Measurements from ENCODE around the gene HCRTR1. TPM values are rescaled to one million over a fixed set of nuclear protein-coding genes. Genes with fewer than 3 reads are reported as not detected.

Gene HCRTR1
- total RNA-seq, 4 donors from 2014 or later = 0.40 to 5.6 (median 1.3) TPM

DNA sequence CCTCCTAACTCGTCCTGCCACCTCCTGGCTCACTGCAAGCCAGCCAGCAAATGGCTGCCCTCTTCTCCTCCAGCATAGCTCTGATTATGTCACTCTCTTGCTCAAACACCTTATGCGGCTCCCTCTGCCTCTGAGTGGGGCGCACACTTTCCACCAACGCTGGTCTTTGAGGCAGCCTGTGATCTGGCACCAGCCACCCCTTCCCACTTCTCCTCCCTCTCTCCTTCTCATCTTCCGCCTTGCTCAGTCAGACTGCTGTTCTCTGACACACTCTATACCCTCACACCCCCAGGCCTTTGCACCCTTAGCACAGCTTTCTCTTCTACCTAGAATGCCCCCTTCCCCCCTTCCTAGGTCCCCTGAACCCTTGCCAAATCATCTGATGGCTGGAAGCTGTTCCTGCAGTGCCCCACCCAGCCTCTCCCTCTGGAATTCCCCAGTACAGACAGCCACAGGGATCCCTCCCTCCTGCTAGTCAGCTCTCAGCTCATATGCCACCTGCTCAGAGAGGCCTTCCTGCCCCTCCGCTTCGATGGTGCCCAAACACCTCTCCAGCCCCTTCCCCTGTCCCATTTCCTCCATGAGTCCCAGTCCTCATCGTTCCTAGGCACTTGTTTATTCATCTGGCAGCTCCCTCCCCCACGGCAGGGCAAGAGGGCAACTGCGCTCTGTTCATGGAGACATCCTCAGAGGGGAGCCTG lies 48.9 kb downstream of the HCRTR1 start:
- H3K9me3 ChIP-seq = no peaks in the 10 kb centered on the region
- no peaks in the 10 kb centered on the region for H3K27me3 ChIP-seq
- H3K27ac ChIP-seq = peak overlapping the region; percentile 90 to 95 (median 94)
- WGBS, 2 donors = 40 to 42% methylated on average over 10 of the region's 10 CpGs
- TF ChIP-seq, protein P1, sequence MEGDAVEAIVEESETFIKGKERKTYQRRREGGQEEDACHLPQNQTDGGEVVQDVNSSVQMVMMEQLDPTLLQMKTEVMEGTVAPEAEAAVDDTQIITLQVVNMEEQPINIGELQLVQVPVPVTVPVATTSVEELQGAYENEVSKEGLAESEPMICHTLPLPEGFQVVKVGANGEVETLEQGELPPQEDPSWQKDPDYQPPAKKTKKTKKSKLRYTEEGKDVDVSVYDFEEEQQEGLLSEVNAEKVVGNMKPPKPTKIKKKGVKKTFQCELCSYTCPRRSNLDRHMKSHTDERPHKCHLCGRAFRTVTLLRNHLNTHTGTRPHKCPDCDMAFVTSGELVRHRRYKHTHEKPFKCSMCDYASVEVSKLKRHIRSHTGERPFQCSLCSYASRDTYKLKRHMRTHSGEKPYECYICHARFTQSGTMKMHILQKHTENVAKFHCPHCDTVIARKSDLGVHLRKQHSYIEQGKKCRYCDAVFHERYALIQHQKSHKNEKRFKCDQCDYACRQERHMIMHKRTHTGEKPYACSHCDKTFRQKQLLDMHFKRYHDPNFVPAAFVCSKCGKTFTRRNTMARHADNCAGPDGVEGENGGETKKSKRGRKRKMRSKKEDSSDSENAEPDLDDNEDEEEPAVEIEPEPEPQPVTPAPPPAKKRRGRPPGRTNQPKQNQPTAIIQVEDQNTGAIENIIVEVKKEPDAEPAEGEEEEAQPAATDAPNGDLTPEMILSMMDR (IDR thresholded peaks at IDR 0.05) = peak in 1 of 6 experiments; percentile 22
- TF ChIP-seq POLR2A (IDR thresholded peaks at IDR 0.05) = peak in 1 of 2 donors; percentile 32
- H3K4me3 ChIP-seq (replicated peaks in 1 of 3) = no peak overlapping the region
- DNase-seq = peak; percentile 80 to 82
- intact Hi-C loops (cut with DNase I) = loop anchor here (5.0 to 10.0 kb wide), 2 partner anchors 41 to 298 kb away; no protein-coding TSS in a partner anchor
- H3K4me1 ChIP-seq = peaks cover 53 to 78% of the 10 kb centered on the region in 2 donors
- peaks cover 0 to 1% of the 10 kb centered on the region in 2 donors for H3K36me3 ChIP-seq

DNA sequence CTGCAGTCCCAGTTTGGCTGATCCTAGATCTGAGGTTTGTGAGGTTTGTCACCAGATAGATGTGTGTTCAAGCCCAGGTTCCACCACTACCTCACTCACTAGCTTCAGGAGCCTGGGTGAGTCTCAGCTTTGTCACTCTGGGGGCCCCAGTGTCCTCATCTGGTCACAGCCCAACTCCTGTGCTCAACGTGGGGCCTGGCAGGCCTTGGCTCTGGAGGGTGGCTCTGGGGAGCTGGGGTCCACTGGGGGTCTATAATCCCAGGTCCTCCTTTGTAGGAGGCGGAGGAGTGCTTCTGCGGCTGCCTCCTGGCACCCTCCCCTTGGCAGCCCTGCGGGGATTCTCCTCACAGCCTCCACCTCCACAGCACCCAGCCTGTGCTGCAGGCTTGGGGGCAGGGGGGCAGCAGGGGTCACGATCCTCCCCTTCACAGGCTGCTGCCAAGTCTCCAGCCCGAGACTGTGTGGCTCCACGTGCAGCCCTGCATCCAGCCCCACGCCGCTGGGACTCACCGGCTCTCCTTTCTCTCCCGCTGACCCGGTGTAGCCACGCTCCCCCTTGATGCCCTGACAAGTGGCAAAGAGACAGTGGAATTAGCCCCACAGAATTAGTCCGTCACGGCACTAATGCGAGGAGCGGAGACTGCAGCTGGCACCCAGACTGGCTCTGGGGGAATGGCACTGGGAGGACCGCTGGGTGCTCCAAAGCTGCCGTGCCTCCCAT lies 49.7 kb downstream of the HCRTR1 start:
- peak in 1 of 2 donors; percentile 46 for DNase-seq
- TF ChIP-seq, protein P1 (IDR thresholded peaks at IDR 0.05) = no peak
- TF ChIP-seq POLR2A (IDR thresholded peaks at IDR 0.05) = no peak
- 90 to 92% methylated on average over 13 to 18 of the region's 19 CpGs for WGBS, 2 donors
- H3K27ac ChIP-seq = peak overlapping the region; percentile 90 to 95 (median 94)
- no peak overlapping the region for H3K4me3 ChIP-seq (replicated peaks in 1 of 3)
- no peaks in the 10 kb centered on the region for H3K36me3 ChIP-seq
- H3K27me3 ChIP-seq = no peaks in the 10 kb centered on the region
- H3K9me3 ChIP-seq = no peaks in the 10 kb centered on the region
- intact Hi-C loops (cut with DNase I) = loop anchor here (5.0 to 10.0 kb wide), 2 partner anchors 40 to 298 kb away; no protein-coding TSS in a partner anchor
- H3K4me1 ChIP-seq = peaks cover 53 to 77% of the 10 kb centered on the region in 2 donors

DNA sequence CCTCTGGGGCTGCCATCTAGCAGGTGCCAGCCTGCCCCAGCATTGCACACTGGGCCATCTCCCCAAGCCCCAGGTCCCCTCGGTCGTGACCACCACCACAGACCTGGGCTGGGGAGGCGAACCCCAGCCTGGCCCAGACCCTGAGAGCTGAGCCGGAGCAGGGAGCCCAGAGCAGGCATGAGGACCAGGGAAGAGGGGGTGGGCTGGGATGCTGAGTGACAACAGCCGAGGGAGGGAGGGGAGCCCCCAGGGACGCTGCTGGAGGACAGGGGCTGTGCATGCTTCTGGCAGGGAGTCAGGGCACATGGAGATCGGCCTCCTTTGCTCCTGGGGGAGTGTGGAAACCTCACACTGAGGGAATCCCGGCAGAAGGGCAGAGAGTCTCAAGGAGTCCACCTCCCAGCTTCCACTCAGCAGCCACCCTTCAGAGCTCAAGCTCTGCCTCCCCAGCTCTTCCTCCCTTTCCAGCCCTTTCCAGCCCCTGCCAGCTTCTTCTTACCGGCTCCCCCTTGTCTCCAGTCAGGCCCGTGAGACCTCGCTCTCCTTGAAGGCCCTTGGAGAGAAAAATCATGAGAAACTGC lies 50.9 kb downstream of the HCRTR1 start:
- H3K27ac ChIP-seq = peak overlapping the region in 2 of 3 donors; percentile 80 to 88
- intact Hi-C loops (cut with DNase I) = loop anchor here (5.0 to 10.0 kb wide), 2 partner anchors 39 to 296 kb away; no protein-coding TSS in a partner anchor
- WGBS, 2 donors = 70 to 76% methylated on average over 6 to 7 of the region's 11 CpGs
- H3K4me1 ChIP-seq = peaks cover 53 to 77% of the 10 kb centered on the region in 2 donors
- no peaks in the 10 kb centered on the region for H3K27me3 ChIP-seq
- H3K36me3 ChIP-seq = no peaks in the 10 kb centered on the region
- no peak overlapping the region for H3K4me3 ChIP-seq (replicated peaks in 1 of 3)
- TF ChIP-seq, protein P1 (IDR thresholded peaks at IDR 0.05) = no peak
- TF ChIP-seq POLR2A (IDR thresholded peaks at IDR 0.05) = no peak
- H3K9me3 ChIP-seq = no peaks in the 10 kb centered on the region
- DNase-seq = no peak

DNA sequence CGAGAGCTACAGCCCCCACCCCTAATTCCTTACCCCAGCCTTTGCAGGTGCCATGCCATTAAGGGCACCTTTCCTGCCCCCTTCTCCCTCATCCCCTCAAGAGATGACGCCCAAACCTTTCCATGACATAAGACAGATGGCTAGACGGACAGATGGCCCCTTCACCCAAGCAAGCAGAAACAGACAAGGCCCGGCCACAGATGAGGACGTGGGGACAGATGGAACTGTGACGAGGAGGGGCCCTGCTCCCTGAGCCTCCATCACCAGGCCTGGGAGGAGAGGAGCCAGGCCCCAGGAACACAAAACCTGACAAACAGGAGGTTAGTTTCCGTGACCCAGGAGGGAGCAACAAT lies 51.9 kb downstream of the HCRTR1 start:
- Histone ChIP-seq H3K36me3 (no peaks in the 10 kb centered on the region), H3K4me1 (peaks cover 48 to 71% of the 10 kb centered on the region in 2 donors), H3K4me3 (replicated peaks in 1 of 3) (no peak overlapping the region), H3K9me3 (no peaks in the 10 kb centered on the region), H3K27me3 (no peaks in the 10 kb centered on the region), H3K27ac (peak overlapping the region; percentile 80 to 88 (median 81))
- no peak for TF ChIP-seq POLR2A (IDR thresholded peaks at IDR 0.05)
- TF ChIP-seq, protein P1 (IDR thresholded peaks at IDR 0.05) = no peak
- intact Hi-C loops (cut with DNase I) = loop anchor here (5.0 to 10.0 kb wide), 2 partner anchors 38 to 295 kb away; no protein-coding TSS in a partner anchor
- no peak for DNase-seq
- 55 to 56% methylated on average over 6 to 7 of the region's 7 CpGs for WGBS, 2 donors

All from thyroid gland (tissue), 4 donors.